ENCODE measurements around the gene NR2C2. TPM values are rescaled to one million over a fixed set of nuclear protein-coding genes. Genes with fewer than 3 reads are reported as not detected.

NR2C2 gene
- total and polyA plus RNA-seq, 8 donors: 5.0 to 73.6 (median 15.5) TPM

- Histone ChIP-seq H3K27ac (no peak overlapping the region), H3K27me3 (no peaks in the 10 kb centered on the region), H3K36me3 (peaks cover 26 to 98% (median 93%) of the 10 kb centered on the region in 4 donors), H3K9me3 (no peaks in the 10 kb centered on the region), H3K4me3 (no peak overlapping the region), H3K4me1 (no peaks in the 10 kb centered on the region)
- DNase-seq: no peak
- 88 to 100% (median 92%) methylated on average over 1 of the region's 1 CpG for WGBS, 5 donors
- no peak for TF ChIP-seq POLR2A (IDR thresholded peaks at IDR 0.05)
- TF ChIP-seq POLR2AphosphoS5 (IDR thresholded peaks at IDR 0.05): no peak
- TF ChIP-seq EP300 (IDR thresholded peaks at IDR 0.05): no peak
- TF ChIP-seq, protein P1, sequence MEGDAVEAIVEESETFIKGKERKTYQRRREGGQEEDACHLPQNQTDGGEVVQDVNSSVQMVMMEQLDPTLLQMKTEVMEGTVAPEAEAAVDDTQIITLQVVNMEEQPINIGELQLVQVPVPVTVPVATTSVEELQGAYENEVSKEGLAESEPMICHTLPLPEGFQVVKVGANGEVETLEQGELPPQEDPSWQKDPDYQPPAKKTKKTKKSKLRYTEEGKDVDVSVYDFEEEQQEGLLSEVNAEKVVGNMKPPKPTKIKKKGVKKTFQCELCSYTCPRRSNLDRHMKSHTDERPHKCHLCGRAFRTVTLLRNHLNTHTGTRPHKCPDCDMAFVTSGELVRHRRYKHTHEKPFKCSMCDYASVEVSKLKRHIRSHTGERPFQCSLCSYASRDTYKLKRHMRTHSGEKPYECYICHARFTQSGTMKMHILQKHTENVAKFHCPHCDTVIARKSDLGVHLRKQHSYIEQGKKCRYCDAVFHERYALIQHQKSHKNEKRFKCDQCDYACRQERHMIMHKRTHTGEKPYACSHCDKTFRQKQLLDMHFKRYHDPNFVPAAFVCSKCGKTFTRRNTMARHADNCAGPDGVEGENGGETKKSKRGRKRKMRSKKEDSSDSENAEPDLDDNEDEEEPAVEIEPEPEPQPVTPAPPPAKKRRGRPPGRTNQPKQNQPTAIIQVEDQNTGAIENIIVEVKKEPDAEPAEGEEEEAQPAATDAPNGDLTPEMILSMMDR (IDR thresholded peaks at IDR 0.05): no peak
- intact Hi-C loops (cut with DNase I; ENCODE audit: low total_unique reads): no loop called here
Observed at GRCh38 chr3:15089201-15089600, 141.8 kb downstream of the NR2C2 start.

GRCh38 chr3:15091575-15091974 lies 144.2 kb downstream of the NR2C2 start:
- peaks cover 31 to 97% (median 93%) of the 10 kb centered on the region in 4 donors for H3K36me3 ChIP-seq
- H3K27ac ChIP-seq: no peak overlapping the region
- H3K4me3 ChIP-seq: no peak overlapping the region
- no peaks in the 10 kb centered on the region for H3K27me3 ChIP-seq
- H3K9me3 ChIP-seq: no peaks in the 10 kb centered on the region
- TF ChIP-seq POLR2A (IDR thresholded peaks at IDR 0.05): no peak
- TF ChIP-seq POLR2AphosphoS5 (IDR thresholded peaks at IDR 0.05): no peak
- no peak for TF ChIP-seq EP300 (IDR thresholded peaks at IDR 0.05)
- TF ChIP-seq, protein P1 (IDR thresholded peaks at IDR 0.05): no peak
- DNase-seq: no peak
- 84 to 92% (median 85%) methylated on average over 5 of the region's 5 CpGs for WGBS, 5 donors
- intact Hi-C loops (cut with DNase I; ENCODE audit: low total_unique reads): no loop called here
- peaks cover 0 to 9% (median 0%) of the 10 kb centered on the region in 4 donors for H3K4me1 ChIP-seq

DNA sequence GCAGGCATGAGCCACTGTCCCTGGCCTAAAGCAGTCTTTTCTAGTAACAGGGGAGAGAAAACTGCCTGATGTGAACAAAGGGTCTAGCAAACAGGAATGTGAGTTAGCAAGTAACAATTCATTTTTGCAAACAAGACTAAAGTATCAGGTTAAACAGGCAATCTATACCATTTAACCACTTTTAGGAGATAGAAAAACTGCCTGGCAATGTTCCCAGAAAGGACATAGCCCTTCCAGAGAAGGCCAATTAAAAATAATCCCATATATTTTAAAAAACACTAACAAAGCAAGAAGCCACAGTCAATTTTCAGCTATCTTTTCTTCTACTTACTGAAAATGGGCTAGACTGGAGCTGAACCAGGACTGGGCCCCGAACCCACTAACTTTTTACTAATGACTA lies 145.3 kb downstream of the NR2C2 start:
- TF ChIP-seq POLR2A (IDR thresholded peaks at IDR 0.05) (no peak), EP300 (IDR thresholded peaks at IDR 0.05) (no peak), POLR2AphosphoS5 (IDR thresholded peaks at IDR 0.05) (no peak)
- TF ChIP-seq, protein P1 (IDR thresholded peaks at IDR 0.05): no peak
- 77 to 96% (median 90%) methylated on average over 1 of the region's 1 CpG for WGBS, 5 donors
- Histone ChIP-seq H3K4me1 (peaks cover 0 to 20% (median 9%) of the 10 kb centered on the region in 4 donors), H3K27ac (no peak overlapping the region), H3K36me3 (peaks cover 28 to 86% (median 82%) of the 10 kb centered on the region in 4 donors), H3K9me3 (no peaks in the 10 kb centered on the region), H3K27me3 (no peaks in the 10 kb centered on the region), H3K4me3 (no peak overlapping the region)
- intact Hi-C loops (cut with DNase I; ENCODE audit: low total_unique reads): no loop called here
- DNase-seq: no peak

DNA sequence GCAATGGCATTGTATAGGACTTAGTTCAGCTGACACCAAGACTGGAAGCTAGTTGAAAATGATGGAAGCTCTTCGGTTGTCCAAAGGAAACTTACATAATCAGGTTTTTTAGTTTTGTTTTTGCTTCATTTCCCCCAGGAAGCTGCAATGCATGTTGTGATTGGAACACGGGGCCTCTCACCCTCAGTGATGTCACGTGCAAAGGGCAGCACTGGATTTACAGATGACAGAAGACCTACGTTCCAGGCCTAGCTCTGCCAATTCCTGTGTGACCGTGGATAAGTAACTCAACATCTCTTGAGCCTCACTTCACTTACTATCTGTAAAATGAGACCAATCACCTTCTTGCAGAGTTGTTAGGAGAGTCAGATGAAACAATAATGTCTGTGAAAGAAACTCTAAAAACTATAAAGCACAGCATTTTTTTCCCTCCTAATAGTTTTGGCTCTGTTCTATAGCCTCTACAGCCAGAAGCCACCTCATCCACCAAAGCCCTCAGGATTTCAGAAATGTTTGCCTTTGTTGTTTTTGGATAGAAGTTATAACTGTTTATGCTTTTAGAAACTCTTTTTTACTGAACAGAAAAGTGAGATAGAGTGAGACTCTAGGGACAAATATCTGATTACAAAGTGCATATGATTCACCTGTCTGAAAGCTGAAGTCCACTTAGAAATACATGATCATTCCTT lies 146.9 kb downstream of the NR2C2 start:
- Histone ChIP-seq H3K27ac (no peak overlapping the region), H3K4me1 (peaks cover 0 to 27% (median 15%) of the 10 kb centered on the region in 4 donors), H3K9me3 (no peaks in the 10 kb centered on the region), H3K36me3 (peaks cover 28 to 70% (median 65%) of the 10 kb centered on the region in 4 donors), H3K4me3 (no peak overlapping the region), H3K27me3 (no peaks in the 10 kb centered on the region)
- no peak for DNase-seq
- TF ChIP-seq POLR2A (IDR thresholded peaks at IDR 0.05) (no peak), POLR2AphosphoS5 (IDR thresholded peaks at IDR 0.05) (no peak)
- 85 to 91% (median 88%) methylated on average over 5 of the region's 5 CpGs for WGBS, 5 donors
- intact Hi-C loops (cut with DNase I; ENCODE audit: low total_unique reads): no loop called here

- no peak overlapping the region for H3K4me3 ChIP-seq
- DNase-seq: no peak
- intact Hi-C loops (cut with DNase I; ENCODE audit: low total_unique reads): no loop called here
- WGBS, 5 donors: 75 to 89% (median 84%) methylated on average over 3 of the region's 3 CpGs
- H3K9me3 ChIP-seq: no peaks in the 10 kb centered on the region
- TF ChIP-seq, protein P1 (IDR thresholded peaks at IDR 0.05): no peak
- no peak for TF ChIP-seq EP300 (IDR thresholded peaks at IDR 0.05)
- TF ChIP-seq POLR2A (IDR thresholded peaks at IDR 0.05): no peak
- no peak for TF ChIP-seq POLR2AphosphoS5 (IDR thresholded peaks at IDR 0.05)
- peaks cover 0 to 36% (median 23%) of the 10 kb centered on the region in 4 donors for H3K4me1 ChIP-seq
- peaks cover 21 to 53% (median 52%) of the 10 kb centered on the region in 4 donors for H3K36me3 ChIP-seq
- H3K27me3 ChIP-seq: no peaks in the 10 kb centered on the region
- no peak overlapping the region for H3K27ac ChIP-seq
Observed at GRCh38 chr3:15096046-15096445, 148.7 kb downstream of the NR2C2 start.
